HG03095 (cell line): ENCODE data around the gene MADCAM1.

Experiments used
- ATAC-seq: cut with Tn5 transposase; IDR thresholded peaks from one replicate; pipeline ENCODE4 v1.9.1; 2021; ENCODE audit warnings: moderate library complexity; ENCODE audit not compliant: unreplicated experiment

MADCAM1 gene

GRCh38 chr19:547836-548720 is 51.8 kb downstream of the MADCAM1 start:
- ATAC-seq: no peak

GRCh38 chr19:548886-549830 is 52.9 kb downstream of the MADCAM1 start:
- no peak for ATAC-seq

- no peak for ATAC-seq
Observed at GRCh38 chr19:554817-555216, 58.5 kb downstream of the MADCAM1 start.
